Esophagus mucosa (tissue), 1 donor: ENCODE data around the gene LPP. TPM values are rescaled to one million over a fixed set of nuclear protein-coding genes. Genes with fewer than 3 reads are reported as not detected.
"Not testable (repeated sequence)": the region's sequence is repeated elsewhere in the genome, so short reads cannot be mapped to it uniquely, and the experiment has no call there.

Source experiments
- ATAC-seq: fragments of 200-7000 bp; cut with Tn5 transposase; one replicate; pipeline ENCODE4 v1.9.1; 2020
- total RNA-seq: library from RNA; stranded (reverse); gene quantifications from one replicate; pipeline ENCODE4 v1.2.4, GENCODE V29; 2023
- donor health status: DM: yes; HTN: yes; CAD: no.

LPP gene, protein sequence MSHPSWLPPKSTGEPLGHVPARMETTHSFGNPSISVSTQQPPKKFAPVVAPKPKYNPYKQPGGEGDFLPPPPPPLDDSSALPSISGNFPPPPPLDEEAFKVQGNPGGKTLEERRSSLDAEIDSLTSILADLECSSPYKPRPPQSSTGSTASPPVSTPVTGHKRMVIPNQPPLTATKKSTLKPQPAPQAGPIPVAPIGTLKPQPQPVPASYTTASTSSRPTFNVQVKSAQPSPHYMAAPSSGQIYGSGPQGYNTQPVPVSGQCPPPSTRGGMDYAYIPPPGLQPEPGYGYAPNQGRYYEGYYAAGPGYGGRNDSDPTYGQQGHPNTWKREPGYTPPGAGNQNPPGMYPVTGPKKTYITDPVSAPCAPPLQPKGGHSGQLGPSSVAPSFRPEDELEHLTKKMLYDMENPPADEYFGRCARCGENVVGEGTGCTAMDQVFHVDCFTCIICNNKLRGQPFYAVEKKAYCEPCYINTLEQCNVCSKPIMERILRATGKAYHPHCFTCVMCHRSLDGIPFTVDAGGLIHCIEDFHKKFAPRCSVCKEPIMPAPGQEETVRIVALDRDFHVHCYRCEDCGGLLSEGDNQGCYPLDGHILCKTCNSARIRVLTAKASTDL
- 89.0 TPM for total RNA-seq

DNA sequence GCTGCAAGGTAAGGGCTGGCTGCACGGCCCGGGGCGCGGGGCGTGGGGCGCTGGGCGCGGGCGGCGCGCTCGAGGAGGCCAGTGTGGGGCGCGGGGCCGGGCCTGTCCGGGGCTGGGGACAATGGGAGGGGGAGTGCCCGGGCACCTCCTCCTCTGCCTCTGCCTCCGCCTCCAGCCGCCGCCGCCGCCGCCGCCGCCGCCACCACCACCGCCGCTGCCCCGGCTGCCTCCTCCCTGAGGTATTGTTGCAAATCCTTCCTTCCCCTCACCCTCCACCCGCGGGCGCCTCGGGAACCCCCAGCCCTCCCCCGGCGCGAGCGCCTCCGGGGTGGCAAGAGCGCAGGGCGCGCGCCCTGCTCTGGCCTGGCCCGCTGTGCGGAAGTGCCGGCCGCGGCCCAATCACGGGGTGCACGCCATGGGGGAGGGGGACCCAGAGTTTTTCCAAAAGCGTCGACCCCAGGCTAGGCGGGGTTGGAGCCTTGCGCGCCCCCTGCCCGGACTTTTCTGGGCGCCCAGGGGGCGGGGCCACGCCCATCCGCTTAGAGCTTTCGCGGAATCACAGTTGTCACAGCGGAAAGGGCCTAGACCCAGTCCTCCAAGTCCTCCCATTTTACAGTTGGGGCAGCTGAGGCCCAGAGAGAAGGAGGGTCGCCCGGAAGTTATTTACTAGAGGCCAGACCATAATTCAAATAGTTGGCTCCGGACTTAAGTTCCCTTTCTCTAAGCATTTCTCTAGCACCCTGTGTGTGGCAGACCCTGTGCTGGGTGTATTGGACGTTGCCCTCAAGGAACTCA, at the start of gene LPP:
LPP (plus strand) TSS at position 144 of the 795 bp plus-strand sequence. CDS start 251,964 bp downstream, outside the sequence.
- ATAC-seq: peak; percentile 86

DNA sequence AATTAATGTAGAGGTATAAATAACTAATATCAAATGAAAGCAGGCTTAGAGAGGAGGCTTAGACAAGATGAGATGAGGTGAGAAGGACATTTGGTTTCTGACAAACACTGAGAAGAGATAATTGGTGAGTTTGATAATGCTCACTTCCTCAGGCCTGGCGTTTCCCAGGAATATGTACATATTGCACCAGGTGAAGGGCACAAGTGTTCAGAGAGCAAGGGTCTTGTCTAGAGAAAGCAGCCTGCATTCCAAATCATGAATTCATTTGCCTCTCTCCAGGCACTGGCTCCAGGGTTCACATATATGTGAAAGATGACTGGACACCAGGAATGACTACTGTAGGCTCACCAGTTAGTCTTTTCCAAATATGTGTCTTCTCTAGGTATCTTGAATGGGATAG, 48.0 kb upstream of the LPP start:
- no peak for ATAC-seq

DNA sequence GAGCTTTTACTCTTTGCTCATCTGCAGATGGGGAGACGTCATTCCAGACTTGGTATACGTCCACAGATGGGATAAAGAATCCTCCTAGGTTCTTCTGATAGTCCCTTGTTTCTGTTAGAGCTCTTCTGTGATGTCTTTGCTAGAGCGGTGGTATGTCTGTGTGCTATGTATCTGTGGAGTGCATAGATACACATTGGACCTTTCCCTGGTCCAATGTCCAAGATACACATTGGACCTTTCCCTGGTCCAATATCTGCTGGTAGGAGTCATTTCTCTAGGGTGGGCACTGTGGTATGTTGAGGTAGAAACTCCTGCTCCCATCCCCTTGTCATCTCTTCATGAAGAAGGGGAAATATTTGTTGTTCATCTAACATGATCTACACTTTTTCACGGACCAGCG, 47.5 kb upstream of the LPP start:
- no peak for ATAC-seq

DNA sequence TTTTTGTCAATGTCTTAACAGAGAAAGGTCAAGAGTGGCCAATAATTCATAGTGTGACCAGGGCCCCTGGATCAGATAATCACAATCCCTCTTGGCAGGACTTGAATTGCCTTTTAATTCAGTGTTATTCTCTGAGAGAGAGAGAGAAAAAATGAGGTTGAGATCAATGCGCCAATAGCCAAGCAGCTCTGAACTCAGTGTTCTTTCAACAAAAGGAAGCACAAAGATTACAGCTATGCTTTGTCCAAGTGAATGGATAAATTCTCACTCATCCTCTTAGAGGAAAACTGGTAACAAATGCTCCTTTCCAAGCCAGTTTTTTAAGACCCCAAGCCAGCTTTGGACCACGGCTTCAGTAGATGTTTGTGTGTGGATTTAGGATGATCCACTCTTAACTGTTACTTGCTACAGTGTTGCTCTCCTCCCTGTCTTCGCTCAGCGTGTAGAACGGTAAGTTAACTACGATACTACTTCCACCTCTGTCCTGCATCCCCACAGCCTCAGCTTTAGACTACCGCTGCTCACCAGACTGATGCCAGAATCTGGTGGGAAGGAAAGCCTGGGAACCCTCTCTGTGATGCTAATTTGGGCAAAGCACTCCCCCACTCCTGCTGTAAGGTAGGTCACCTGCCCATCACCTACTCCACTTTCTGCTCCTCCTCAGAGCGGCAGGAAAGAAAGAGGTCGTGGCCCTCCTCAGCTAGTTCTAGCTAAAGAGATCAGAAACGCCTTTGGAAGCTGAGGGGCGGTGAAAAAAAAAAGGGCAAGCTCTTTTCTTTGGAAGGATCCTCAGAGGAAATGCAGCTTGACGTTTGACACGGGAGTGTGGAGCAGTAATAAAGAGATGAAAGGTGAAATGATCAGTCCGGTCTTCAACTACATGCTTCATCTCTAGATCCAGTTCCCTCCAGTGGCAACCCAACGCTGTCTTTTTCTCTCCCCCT, 46.8 kb upstream of the LPP start:
- ATAC-seq: no peak

DNA sequence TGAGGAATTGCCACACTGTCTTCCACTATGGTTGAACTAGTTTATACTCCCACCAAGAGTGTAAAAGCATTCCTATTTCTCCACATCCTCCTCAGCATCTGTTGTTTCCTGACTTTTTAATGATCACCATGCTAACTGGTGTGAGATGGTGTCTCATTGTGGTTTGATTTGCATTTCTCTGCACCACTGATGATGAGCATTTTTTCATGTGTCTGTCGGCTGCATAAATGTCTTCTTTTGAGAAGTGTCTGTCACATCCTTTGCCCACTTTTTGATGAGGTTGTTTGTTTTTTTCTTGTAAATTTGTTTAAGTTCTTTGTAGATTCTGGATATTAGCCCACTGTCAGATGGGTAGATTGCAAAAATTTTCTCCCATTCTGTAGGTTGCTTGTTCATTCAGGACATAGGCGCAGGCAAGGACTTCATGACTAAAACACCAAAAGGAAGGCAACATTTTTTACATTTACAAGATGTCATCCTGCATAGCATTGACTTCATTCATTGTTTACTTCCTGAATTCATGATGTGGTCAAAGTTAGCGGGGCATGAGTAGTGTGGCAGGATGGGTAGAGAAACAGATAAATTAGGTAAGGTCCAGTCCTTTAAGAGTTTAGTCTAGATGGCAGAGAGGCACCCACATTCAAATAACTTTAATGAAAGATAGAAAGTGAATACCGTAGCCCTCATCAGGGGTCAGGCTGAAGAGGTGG, 45.1 kb upstream of the LPP start:
- ATAC-seq: no peak

DNA sequence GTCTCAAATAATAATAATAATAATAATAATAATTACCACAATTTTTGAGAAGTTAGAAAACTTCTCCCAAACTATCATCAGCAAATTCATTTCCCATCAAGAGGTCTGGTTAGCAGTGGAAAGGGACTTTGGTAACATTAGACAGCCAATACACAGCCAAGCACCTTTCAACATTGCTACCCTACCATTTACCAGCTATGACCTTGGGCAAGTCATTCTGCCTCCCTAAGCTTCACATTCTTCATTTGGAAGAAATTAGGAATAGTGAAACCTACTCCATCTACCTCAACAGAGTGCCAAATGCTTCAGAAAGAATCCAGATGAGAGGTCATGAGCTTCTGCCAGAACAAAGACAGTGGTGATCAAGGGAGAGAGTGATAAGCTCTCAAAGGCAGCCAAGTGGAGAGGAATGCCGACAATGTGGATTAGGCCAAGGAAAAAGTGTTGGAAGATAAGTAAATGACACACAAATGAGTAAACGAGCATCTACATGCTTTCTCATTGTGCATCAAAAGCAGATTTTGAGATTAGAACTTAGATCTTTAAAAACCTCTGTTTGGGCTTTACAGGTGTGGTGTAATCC, 42.9 kb upstream of the LPP start:
- no peak for ATAC-seq

DNA sequence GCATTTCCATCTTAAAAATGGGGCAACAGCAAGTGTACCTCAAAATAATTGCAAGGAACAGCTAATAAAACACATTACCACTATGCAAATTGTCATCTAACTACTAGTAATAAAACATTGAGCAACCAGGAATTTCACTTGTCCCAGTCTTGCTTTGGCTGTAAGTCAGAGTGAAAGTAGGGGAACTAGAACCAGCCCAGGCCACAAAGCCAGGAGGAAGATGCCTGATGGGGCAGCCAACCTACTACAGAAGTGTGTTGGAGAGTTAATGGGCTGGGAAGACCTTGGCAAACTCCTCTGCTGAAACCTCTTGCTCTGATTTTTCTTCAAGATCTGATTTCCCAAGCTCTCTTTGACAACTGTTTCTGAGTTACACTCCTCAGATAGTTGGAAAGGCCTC, 40.2 kb upstream of the LPP start:
- no peak for ATAC-seq

DNA sequence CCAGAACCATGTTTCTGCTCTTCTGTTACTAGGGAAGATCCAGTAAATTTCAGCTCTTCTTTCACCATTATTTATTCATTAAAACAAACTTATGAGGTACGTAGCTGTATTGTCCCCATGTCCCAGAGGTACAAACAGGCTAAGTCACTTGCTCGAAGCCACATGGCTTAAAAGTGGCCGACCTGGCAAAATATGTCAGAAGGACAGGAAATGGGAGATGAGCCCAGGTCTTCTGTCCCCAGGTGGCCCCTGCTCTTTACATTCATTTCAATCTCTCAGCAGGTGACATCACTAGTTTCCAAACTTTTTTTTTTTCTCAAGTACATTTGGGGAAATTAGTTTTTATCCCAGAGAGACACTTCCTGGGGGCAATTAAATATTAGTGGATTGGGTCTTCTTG, 34.1 kb upstream of the LPP start:
- ATAC-seq: no peak

DNA sequence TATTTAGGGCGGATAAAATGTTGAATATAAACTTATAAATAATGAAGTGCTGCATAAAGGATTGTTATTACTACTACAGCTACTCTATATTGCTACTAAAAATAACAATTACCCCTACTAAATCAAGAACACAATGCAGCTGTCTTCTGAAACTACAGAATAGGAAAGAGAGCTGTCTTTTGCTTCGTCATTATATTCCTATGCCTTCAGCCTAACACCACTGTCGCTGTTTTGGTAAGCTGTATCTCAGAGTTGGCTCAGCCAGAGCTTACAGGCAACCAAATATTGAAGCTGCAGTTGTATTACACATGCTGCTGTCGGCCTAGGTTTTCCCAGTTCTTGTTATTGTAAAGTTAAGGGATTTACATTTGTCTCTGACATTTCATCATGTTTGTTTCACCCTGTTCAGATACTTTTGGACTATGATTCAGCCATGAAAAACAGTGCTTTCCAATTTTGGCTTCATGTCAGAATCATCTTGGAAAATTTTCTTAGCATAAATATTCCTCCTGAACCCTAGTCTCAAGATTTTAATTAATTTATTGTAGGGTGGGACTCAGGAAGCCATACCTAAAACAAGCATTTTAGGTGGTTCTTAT, 31.3 kb upstream of the LPP start:
- no peak for ATAC-seq

DNA sequence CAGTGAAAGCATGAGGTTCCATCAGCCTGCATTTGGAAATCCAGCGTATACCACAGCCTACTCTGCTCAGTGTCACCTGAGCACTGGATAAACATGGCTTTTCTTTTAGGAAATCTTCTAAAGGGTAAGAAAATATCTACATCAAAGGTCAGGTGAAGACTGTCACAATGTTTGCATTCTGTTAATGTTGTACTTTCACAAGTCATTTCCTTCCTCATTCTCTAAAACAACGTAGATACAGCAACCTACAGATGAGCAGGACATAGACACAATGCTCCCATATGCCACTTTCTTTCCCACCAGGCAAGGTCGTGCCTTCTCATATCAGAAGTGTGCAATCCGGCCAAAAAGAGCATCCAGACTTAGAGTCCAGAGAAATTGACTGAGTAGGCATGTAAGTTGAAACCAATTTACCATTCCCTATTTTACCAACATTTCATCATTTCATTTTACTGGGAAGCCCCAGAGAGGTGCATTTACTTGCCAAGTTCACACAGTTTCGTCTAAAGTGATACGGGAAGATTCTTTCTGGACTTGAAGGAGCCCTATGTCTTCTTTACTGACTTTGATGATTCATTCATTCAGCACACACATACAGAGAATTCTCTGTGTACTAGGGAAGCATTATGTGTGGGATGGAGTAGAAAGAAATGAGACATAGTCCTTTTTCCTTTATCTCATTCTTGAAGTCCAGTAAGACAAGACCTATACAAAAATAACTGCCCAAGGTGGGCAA, 30.6 kb upstream of the LPP start:
- no peak for ATAC-seq

DNA sequence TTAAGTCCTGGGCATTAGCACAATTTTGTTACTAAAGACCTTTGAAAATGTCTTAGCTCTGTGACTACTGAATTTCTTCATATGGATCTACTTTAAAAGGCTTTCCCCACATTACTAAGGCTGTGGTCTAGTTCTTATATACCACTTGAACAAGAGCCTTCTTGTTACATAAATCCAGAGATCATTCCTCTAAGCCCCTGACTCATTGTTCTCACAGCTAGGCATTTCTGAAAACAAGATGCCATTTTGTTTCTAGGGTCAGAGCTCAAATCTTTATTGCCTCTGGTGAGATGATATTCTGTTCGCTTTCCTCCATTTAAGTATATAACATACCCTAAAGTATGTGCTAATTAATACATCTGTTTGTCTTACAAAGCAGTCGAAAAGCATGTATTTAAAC, 29.8 kb upstream of the LPP start:
- peak; percentile 61 for ATAC-seq

DNA sequence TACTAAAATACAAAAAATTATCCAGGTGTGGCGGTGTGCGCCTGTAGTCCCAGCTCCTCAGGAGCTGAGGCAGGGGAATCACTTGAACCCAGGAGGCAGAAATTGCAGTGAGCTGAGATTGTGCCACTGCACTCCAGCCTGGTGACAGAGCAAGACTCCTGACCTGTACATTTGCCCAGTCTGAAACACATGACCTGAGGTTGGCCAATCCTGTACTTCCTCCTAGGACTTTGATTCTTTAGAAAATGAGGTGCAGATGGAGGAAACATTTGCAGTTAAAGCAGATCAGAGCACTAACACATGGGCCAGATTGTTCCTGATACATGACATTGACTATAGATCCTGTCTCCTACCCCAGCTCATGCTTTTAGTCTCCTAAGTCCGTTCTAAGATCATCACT, 28.9 kb upstream of the LPP start:
- peak; percentile 29 for ATAC-seq

DNA sequence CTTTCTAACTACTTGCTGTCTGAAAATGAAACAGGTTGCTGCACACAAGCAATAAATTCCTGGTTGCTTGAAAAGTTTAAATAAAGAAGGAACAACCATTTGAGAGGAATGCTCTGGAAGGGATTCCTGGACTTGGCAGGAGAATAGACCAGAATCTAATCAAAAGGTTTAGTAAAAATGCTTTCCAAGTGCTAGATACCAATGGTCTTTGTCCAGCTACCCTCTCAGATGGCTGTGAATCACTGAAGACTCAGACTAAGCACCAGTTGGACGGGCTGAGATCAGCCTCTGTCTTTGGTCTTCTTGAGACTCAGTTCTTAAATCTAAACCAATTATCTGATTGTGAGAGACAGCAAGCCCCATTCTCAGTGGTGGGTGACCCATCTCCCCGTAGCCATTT, 27.7 kb upstream of the LPP start:
- no peak for ATAC-seq

DNA sequence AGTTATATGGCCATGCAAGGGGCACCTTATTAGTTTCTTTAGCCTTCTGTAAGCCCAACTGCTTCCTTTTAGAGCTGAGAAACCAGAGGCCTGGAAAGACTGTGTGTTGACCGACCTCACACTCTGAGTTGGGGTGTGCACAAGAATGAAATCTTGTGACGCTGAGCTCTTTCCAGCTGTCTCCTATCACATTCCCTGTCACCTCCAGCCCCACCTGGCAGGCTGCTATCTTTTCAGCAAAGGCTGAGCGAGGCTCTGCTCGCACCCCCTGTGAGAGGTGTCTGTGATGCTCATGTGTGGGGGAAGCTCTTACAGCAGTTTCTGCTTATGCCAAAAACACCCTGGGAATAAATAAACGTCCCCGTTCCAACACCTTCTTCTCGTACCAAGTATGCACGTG, 27.0 kb upstream of the LPP start:
- ATAC-seq: no peak

DNA sequence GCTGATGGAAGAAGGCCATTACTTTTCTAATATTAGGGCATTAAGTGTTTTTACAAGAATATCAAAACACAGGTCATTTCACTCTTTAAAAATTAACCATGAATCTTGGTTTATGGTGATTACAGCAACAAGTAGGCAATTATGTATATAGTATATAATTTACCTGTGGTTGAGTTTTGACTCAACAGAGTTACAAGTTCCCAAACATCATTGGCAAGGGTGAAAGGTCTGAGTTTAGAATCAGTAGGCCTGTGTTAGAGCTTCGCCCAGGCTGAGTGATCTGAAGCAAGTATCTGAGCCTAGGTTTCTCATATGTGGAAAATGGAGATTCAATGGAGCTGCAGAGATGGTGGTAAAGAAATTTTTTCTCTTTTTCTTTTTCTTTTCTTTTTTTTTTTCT, 25.1 kb upstream of the LPP start:
- no peak for ATAC-seq

DNA sequence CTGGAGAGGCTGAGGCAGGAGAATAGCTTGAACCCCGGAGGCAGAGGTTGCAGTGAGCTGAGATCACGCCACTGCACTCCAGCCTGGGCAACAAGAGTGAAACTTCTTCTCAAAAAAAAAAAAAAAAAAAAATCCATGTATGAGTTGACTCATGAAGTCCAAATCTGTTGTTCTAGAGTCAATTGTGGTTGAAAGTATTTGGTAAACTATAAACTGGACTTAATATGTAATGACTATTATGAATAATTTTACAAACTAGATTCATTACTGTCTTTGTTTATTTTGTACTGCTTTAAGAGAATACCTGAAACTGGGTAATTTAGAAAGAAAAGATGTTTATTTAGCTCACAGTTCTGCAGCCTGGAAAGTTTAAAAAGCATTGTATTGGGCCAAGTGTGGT, 22.9 kb upstream of the LPP start:
- not testable (repeated sequence) for ATAC-seq

DNA sequence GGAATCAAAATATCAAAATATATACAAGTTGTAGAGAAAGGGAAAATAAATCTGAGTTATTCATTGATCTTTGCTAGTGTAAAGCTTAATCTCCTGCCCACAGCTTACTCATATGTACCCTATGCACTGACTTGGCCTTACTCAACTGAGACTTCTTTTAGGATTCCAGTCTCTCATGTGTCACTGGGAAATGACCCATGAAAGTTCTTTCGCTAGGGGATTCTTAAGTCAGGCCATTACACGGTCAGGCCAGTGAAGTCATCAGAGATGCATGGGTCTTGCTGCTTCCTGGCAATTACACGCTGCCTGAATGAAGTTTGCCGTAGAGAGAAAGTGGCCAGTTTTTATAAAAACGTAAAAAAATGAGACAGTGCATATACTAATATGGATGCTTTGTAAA, 20.7 kb upstream of the LPP start:
- peak; percentile 80 for ATAC-seq

DNA sequence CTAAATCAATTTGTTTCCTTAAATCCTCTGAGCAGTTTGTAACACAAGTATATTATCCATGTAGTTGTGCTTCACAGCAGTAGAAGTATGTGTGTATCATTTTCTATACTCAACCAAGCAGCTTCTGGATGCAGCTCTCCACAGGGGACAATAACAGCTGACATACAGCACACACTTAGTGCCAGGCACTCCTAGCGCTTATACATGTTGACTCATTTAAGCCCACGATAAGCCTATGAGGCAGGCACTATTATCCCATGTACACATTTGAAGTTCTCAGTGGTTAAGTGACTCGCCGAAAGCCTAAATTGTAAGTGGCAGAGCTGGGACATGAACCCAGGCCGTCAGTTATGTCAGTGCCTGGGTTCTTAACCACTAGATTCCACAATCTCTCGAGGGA, 20.3 kb upstream of the LPP start:
- ATAC-seq: peak; percentile 90

DNA sequence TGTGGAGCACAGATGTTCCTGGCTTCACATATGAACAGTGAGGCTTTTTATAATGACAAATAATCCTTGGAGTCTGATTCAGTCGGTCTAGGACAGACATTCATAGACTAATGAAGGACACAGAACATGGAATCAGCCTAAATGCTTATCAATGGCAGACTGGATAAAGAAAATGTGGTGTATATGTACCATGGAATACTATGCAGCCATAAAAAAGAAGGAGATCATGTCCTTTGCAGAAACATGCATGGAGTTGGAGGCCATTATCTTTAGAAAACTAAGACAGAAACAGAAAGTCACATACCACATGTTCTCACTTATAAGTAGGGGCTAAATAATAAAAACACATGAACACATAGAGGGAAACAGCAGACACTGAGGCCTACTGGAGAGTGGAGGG, 19.9 kb upstream of the LPP start:
- no peak for ATAC-seq

DNA sequence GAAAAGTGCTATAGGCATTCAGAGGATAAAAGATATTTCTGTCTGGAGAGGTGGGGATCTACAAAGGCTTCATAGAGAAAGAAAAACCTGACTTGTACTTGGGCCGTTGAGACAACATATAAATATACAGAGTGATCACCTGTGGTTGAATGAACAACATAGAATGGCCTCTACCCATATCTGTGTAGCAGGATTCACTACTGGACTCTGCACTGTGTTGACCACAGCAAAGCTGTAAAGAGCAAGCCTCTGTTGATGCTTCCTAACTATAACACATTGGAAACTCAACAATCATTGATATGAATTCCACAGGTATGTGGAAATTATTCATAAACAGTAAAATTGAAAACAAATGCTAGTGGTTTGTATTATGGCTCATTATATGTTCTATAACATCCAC, 19.1 kb upstream of the LPP start:
- ATAC-seq: no peak
